H1 (cell line): ENCODE data around the gene KRT85. TPM values are rescaled to one million over a fixed set of nuclear protein-coding genes. Genes with fewer than 3 reads are reported as not detected.

Experiments
- CEBPB ChIP-seq: IDR thresholded peaks from 2 replicates; pipeline ENCODE4 v1.6.1; 2012; ENCODE audit warnings: low read depth, low read length
- POU5F1 ChIP-seq: IDR thresholded peaks from 2 replicates; pipeline ENCODE4 v1.6.1; 2011; ENCODE audit warnings: low read depth, mild to moderate bottlenecking, low read length, moderate library complexity
- RBBP5 ChIP-seq: IDR thresholded peaks from 2 replicates; pipeline ENCODE4 v1.7.1; 2012; ENCODE audit warnings: low read depth, mild to moderate bottlenecking, inconsistent platforms, low read length, moderate library complexity, borderline replicate concordance
- RXRA ChIP-seq: IDR thresholded peaks from 2 replicates; pipeline ENCODE4 v1.6.1; 2011; ENCODE audit warnings: low read depth, mild to moderate bottlenecking, low read length, moderate library complexity; ENCODE audit not compliant: insufficient read depth
- SP4 ChIP-seq: IDR thresholded peaks from 2 replicates; pipeline ENCODE4 v1.6.1; 2012; ENCODE audit warnings: low read length, inconsistent platforms
- SRF ChIP-seq: IDR thresholded peaks from 2 replicates; pipeline ENCODE4 v1.6.1; 2011; ENCODE audit warnings: mild to moderate bottlenecking, low read depth, low read length, moderate library complexity
- ZNF274 ChIP-seq: IDR thresholded peaks from 2 replicates; pipeline ENCODE4 v1.7.0; 2012; ENCODE audit warnings: low read length, borderline replicate concordance; ENCODE audit errors: extremely low read depth
- polyA plus RNA-seq, 7 experiments: library from polyadenylated mRNA; depleted of rRNA in 3 of 7; stranded (reverse) in 5 of 7; unstranded in 2 of 7; fragments of >200 nt in 5 of 7; fragments of 200-250 nt in 2 of 7; gene quantifications; 1 replicate in 5 of 7; 2 replicates in 1 of 7; 4 replicates in 1 of 7; pipeline versions ENCODE4 v1.2.1 to v1.2.3, GENCODE V29; 2011 to 2013; ENCODE audit warnings: missing spikeins in 2 of 7, mixed read lengths in 2 of 7
- total RNA-seq: library from RNA; stranded (reverse); fragmentation: NEBNext Ultra II Directional; extraction: Animal tissue kit (Norgen Biotek cat#: 25700); gene quantifications from 2 replicates; pipeline ENCODE4 v1.2.1, GENCODE V29; 2021

Gene KRT85
- total and polyA plus RNA-seq, 2 of the 8 experiments (the other 6 are each of a cell fraction or from before 2014, with no cell fraction given), result not detected

DNA sequence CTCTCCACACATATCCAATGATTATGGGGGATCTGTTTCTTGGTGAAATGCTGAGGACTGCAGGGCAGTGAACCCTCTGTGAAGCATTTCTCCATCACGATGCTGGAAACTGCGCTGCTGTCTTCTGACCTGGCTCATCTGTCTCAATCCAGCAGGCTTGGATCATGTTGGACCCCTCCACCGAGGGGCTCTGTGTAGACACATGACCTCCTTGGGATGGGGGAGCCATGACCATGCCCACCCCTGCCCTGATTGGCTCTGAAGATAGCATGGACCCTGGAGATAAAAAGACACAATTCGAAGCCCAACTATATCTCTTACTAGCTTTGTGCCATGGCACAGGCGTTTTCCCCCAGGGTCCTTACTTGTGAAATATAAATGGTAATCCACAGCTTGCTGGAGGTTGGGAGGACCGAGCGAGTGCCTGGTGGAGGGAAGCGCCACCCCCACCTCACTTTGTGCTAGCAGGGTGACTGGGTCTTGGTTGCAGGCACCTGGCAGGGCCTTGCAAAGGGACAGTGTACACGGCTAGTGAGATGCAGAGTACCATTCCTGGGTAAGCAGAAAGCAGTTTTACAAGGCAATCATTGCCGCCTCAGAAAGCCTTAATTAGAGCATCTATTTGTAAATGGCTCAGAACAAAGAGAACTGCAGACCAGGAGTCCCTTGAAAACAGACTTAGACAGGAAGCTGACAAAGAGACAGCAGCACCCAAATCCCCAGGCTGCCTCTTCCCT lies 43.7 kb downstream of the KRT85 start (continued):
- TF ChIP-seq ZNF274 (no peak), SRF (no peak), SP4 (no peak), RBBP5 (no peak), CEBPB (no peak), POU5F1 (no peak), RXRA (no peak)
